ENCODE results near the gene CALB2.

- TF ChIP-seq ATF6 (CRISPR knock-in tag; IDR thresholded peaks at IDR 0.05): no peak
- no peak for TF ChIP-seq CTCF (IDR thresholded peaks at IDR 0.05)
- TF ChIP-seq TCF7 (CRISPR knock-in tag; IDR thresholded peaks at IDR 0.05; ENCODE audit: low read depth): no peak
- no peak for TF ChIP-seq NR3C1 (CRISPR knock-in tag; conservative IDR thresholded peaks at IDR 0.05; ENCODE audit: low read depth)
- no peak for TF ChIP-seq ZBTB43 (CRISPR knock-in tag; IDR thresholded peaks at IDR 0.05)
Observed at GRCh38 chr16:71436473-71436872, 78.0 kb downstream of the CALB2 start.

All from WTC11 (cell line).